Esophagus squamous epithelium (tissue), 4 donors: Measurements from ENCODE around the gene ATXN2.

Experiments used
- CTCF ChIP-seq, 6 experiments: fragments of 450-650 bp in 4 of 6; fragments of 200-600 bp in 2 of 6; sonication (generic) in 2 of 6; IDR thresholded peaks; one replicate each; pipeline ENCODE4 v1.5.1; 2016 to 2019; ENCODE audit warnings: antibody characterized with exemption in 6 of 6, mild to moderate bottlenecking in 4 of 6, moderate library complexity in 4 of 6
- POLR2A ChIP-seq, 4 donors: fragments of 450-650 bp; IDR thresholded peaks; one replicate each; pipeline ENCODE4 v1.6.1; 2017; ENCODE audit warnings: antibody characterized with exemption in 4 of 4, mild to moderate bottlenecking in 4 of 4, moderate library complexity in 3 of 4

GRCh38 chr12:111590552-111590951, 8.6 kb downstream of the ATXN2 start:
- no peak for TF ChIP-seq CTCF (IDR thresholded peaks at IDR 0.05)
- TF ChIP-seq POLR2A (IDR thresholded peaks at IDR 0.05), result no peak
